ENCODE measurements around the gene SGSH. TPM values are rescaled to one million over a fixed set of nuclear protein-coding genes. Genes with fewer than 3 reads are reported as not detected.

Gene SGSH
- total RNA-seq = 18.0 and 19.7 TPM in 2 replicates

DNA sequence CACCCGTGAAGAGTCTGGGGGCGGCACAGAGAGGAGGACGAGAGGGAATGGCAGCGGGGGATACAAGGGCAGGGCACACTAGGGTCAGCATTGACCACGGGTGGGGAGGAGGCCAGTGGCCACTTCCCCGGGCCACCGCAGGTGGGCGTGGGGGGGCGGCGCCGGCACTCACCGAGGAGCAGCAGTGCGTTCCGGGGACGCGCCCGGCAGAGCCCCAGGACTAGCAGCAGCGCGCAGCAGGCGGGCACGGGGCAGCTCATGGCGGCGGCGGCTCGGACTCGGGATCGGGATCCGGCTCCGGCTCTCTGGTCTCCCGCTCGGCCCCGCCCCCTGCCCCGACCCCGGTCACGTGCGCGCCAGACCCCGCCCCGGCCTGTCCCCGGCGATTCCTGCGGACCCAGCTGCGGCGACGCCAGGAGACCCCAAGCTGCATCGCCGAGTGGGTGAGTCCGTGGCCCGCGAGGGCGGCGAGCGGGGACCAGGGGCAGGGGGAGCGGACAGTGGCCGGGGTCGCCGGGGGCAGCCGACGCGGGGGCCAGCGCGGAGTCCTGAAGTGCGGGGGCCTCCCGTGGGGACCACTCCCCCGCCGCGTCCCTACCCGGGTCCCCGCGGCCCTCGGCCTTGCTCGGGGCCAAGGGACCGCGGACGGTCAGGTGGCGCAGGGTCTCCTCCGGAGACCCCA lies at the start of gene SGSH, which contains the start of gene SLC26A11:
SGSH (minus strand) TSS at position 280 of the 682 bp plus-strand sequence; CDS start at position 260, 20 bp downstream.
SLC26A11 (plus strand) TSS at position 374 of the 682 bp plus-strand sequence. CDS start 1,134 bp downstream, outside the sequence.

DNA sequence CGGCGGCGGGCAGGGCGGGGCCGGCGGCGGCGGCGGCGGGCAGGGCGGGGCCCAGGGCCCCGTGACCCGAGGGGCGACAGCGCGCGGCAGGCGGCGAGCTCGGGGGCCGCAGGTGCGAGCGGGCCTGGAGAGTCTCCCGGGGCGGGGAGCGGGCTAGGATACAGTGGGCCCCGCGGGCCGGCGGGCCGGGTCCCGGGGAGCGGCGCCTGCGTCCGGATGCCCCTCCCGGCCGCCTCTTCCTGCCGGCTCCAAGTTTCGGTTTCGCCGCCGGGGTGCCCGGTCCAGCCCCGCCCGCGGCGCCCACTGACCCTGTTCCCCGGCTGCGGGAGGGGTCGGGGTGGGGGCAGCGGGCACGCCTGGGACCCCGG lies 40.6 kb upstream of the SGSH start, which contains the start of gene RNF213:
RNF213 (plus strand) TSS at position 62 of the 368 bp plus-strand sequence. CDS start 2,830 bp downstream, outside the sequence.

DNA sequence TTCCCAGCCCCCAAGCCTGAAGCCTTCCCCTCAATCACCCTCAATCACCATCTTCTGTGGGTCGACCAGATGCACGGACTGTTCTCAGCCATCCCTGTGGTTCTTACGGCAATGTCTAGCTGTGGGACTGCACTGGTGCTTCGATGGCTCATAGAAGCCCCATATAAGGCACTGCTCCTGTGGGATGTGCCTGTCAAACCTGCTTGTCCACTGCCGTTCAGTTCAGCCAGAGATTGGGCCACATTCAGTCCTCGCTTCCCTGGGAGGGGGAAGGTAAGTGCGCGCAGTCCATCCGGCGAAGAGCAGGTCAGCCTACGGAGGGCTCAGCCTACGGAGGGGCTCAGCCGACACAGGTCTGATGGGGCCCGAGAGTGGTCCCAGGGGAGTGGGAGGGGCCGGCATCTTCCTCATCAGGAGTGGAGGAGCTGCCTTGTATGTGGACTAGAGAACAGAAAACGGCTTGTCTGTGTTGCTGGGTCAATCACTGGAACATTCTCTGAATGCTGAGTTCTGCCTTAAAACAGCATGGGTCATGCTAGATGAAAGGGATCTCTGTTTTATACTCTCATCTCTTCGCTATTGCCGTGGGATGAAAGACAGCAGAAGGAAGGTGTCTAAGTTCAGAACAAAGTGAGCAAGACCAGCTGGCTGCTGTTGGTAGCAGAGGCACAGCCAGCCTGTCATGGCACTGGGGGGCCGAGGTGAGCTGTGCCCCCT lies 50.2 kb downstream of the SGSH start, which contains the start of gene CARD14:
CARD14 (plus strand) TSS at position 247 of the 717 bp plus-strand sequence. CDS start 11,409 bp downstream, outside the sequence.

Other genes starting within 250 kb of the SGSH start
- gene TBC1D16, start 184.5 kb downstream of the SGSH start, total RNA-seq = 41.0 and 51.4 TPM in 2 replicates
- 3.5 TPM in 2 replicates for gene CCDC40, start 183.7 kb downstream of the SGSH start, total RNA-seq
- 18.6 and 37.5 TPM in 2 replicates for gene GAA, start 118.8 kb downstream of the SGSH start, total RNA-seq
- gene EIF4A3, start 73.2 kb downstream of the SGSH start, total RNA-seq = 86.5 and 161 TPM in 2 replicates
- gene CARD14, start 50.3 kb downstream of the SGSH start, total RNA-seq = 0.26 and 0.47 TPM in 2 replicates
- 9.9 and 10.3 TPM in 2 replicates for gene SLC26A11, start 94 bp upstream of the SGSH start, total RNA-seq
- 111 and 153 TPM in 2 replicates for gene RNF213, start 40.5 kb upstream of the SGSH start, total RNA-seq
- gene ENDOV, start 194.8 kb upstream of the SGSH start, total RNA-seq = 25.6 and 30.1 TPM in 2 replicates

Measured in bronchial smooth muscle cell (primary cell).